ENCODE data around the gene AUH.

- TF ChIP-seq EZH2 (IDR thresholded peaks at IDR 0.05; ENCODE audit: borderline replicate concordance, insufficient read depth, low read depth, low read length, poor library complexity, severe bottlenecking): no peak
- no peak for TF ChIP-seq CTCF (IDR thresholded peaks at IDR 0.05)
Observed at GRCh38 chr9:91279296-91280204, 82.2 kb downstream of the AUH start.

Measured in B cell (primary cell).